Measurements from ENCODE around the gene PAK4.

Gene PAK4

DNA sequence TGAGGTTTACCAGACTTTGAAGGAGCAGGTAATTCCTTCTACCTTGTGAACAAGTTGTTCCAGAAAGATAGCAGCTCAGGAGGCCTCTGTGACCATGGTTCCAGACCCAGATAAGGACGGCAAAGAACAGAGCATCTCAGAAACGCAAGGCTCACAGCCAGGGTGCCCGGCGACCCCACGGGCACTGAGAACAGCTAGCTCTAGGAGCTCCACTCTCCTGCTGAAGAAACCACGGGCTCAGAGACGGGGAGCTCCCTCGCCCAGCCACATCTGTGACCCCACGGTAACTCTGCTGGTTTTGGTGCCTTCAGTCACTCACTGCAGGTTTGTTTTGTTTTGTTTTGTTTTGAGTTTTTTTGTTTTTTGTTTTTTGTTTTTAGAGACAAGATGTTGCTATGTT is 55.2 kb downstream of the PAK4 start:
- no peak for DNase-seq (ENCODE audit: low read depth)

DNA sequence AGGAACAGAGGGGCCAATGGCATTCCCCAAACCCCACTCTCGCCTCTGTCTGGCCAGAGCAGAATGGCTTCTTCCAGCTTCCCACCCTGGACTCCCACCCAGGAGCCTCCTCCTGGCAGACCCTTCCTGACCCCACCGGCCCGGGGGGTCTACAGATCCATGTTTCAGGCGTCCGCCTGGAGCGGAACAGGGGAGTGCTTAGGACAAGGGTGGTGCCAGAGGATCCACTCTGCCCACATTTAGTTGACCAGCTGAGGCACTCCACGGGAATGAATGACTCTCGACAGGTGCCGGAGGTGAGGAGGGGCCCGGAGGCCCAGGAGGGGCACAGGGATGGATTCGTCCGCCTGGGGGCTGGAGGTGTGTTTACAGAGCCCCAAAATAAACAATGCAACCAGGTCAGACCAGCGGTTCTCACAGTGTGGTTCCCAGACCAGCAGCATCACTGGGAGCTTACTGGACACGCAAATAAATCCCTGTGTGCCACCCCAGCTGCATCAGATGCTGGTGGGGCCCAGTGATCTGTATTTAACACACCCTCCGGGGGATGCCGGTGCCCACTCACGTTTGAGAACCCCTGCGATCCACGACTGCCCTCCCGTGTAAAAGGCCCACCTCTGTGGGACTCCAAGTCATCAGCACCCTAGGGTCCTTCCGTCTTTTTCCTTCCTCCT is 56.1 kb downstream of the PAK4 start:
- no peak for DNase-seq (ENCODE audit: low read depth)

DNA sequence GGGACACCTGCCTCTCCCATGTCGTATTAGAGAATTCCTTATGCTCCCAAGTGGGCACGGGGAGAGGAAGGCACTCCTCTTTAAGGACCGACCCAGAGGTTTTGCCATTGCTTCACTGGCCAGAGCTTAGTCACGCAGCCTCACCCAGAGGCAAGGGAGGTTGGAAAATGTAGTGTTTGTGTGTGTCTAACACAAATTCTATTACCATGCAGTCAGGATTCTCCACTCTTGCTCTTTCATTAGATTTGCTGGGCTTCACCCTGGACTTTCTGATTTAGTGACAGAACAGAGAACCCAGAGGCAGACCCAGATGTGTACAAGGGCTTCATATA is 56.6 kb downstream of the PAK4 start:
- DNase-seq (ENCODE audit: low read depth) = no peak

DNA sequence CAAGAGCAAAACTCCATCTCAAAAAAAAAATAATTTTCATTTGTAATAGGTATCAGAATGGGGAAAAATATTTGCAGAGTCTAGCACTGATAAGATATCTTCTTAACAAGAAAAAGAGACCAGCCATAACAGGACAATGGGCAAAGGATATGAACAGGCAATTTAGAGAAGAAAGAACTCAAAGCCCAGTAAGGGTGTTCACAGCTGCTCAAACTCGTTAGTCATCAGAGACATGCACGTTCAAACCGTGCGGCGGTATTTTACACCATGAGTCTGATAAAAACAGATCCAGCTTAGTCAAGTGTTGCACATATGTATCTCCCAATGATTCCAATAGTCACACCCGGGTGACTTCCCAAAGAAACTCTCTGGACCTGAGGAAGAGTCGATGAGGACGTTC is 57.5 kb downstream of the PAK4 start:
- DNase-seq (ENCODE audit: low read depth) = no peak

DNA sequence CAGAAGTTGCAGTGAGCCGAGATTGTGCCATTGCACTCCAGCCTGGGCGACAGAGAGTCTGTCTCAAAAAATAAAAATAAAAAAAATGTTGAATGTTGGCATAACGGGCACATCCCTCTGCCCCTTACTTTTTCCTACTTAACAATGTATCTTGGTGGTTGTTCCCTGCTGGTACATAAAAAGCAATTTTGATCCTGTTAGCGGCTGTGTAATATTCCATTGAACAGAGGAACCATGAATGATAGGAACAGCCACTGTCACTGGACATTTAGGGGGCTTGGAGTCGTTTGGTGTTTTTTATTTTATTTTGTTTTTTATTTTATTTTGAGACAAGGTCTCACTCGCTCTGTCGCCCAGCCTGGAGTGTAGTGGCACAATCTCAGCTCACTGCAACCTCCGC is 60.8 kb downstream of the PAK4 start:
- no peak for DNase-seq (ENCODE audit: low read depth)

DNA sequence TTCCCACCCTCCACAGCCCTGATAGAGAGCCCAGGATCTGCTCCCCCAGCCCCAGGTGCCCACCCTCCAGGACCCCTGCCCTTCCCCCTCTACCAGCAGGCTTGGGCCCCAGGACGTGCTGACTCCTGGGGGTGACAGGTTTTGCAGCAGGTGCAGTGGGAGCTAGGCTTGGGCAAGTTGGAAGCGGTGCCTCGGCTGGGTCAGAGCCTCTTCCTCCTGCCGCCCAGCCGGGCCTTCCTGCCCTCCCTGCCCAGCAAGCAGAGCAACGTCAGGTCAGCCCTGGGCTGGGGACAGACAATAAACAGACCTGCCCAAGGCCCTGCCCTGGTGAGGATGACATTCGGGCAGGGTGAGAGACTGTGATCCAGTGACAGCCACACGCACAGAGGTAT is 62.0 kb downstream of the PAK4 start:
- DNase-seq (ENCODE audit: low read depth) = no peak

DNA sequence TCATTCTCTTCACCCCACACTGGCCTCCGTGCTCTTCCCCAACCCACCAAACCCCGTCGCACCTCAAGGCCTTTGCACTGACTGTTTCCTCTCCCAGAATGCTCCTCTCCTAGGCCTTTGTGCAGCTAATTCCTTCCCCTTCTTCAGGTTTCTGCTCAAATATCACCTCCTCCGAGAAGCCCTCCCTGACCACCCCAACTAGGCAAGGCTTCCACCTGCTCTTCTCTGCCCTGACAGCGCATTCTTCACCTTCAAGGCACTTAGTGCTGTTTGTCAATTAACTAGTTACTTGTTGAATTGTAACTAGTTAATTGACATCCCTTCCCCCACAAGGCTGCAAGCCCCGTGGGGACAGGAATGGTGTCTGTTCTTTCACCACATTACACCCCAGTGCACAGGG is 63.4 kb downstream of the PAK4 start:
- DNase-seq (ENCODE audit: low read depth) = no peak

DNA sequence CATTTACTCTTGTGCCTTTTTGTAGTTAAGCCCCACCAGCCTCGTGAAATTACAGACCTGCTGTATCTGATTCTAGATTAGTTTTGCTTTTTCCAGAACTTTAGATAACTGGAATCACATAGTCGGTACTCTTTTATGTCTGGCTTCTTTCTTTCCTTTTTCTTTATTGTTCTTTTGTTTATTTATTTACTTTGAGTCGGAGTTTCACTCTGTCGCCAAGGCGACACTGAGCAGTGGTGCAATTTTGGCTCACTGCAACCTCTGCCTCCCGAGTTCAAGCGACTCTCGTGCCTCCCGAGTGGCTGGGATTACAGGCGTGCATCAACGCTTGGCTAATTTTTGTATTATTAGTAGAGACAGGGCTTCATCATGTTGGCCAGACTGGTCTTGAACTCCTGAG is 65.2 kb downstream of the PAK4 start:
- no peak for DNase-seq (ENCODE audit: low read depth)

DNA sequence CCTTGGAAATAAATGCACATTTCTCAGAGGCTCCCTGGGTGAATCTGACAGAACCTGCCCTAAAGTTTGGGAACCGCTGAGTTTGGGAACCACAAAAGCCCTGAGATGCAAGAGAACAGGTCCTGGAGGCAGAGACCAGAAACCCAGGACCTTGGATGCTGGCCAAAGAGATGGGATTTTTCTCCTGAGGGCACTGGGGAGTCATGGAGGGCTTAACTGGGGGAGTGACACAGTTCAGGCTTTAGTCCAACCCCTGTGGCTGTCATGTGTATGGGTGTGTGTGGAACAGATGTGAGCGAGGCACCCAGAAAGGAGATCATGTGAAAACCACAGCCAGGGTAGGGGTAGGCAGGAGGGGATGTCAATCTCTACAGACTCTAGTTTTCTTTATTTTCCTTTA is 67.3 kb downstream of the PAK4 start:
- no peak for DNase-seq (ENCODE audit: low read depth)

DNA sequence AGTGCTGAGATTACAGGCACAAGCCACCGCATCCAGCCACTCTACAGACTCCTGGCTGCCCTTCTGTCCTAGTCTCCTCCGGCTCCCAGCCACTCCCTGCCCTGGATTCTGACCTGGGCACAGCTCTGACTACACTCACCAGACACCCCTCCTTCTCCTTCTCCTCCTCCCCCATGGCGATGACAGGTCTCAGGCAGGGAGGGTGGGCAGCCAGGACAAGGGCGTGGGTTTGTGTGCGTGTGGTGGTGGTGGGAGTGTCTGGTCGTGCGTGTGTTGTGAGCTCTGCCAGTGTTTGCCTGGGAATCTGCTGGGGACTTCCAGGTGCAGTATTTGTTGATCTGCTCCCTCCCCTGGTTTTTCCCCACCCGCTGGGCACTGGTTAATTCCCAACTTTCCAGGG is 68.2 kb downstream of the PAK4 start:
- no peak for DNase-seq (ENCODE audit: low read depth)

DNA sequence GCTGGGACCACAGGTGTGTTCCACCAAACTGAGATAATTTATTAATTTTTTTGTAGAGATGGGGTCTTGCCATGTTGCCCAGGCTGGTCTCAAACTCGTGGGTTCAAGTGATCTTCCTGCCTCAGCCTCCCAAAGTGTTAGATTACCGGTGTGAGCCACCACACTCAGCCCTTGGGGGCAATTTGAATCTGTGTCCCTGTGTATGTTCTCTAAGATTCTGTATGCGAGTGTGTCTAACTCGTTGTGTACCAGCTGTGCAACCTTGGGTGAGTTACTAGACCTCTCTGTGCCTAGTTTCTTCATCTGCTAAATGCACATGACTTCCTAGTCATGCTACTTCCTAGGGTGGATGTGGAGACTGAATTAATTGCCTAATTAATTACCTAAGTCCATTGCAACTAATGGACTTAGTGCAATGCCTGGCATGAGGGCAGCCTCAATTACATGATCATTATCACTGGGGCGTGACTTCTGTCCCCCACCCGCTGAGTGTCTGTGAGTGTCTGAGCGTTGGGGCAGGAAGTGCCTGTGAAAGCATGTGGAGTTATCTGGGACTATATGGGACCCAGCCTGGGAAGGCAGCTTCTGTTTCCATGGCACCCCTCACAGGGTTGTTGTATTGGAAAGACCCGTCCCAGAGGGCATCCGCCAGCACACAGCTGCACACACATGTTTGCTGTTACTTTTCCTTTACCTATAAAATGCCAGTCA is 69.4 kb downstream of the PAK4 start:
- DNase-seq (ENCODE audit: low read depth) = no peak

DNA sequence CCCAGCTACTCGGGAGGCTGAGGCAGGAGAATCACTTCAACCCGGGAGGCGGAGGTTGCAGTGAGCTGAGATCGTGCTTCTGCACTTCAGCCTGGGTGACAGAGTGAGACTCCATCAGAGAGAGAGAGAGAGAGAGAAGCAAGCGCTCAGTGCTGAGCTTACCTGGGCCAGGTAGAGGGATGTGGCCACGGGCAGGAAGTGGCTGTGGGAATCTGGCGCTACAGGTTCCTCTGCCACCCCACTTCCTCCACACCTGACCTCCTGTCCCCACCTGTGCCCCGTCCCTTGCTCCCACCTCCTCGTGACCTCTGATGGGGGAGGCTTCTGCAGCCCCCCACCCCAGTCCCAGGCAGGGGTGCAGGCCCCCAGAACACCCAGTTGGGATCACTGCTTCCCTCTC is 70.2 kb downstream of the PAK4 start:
- DNase-seq (ENCODE audit: low read depth) = no peak

DNA sequence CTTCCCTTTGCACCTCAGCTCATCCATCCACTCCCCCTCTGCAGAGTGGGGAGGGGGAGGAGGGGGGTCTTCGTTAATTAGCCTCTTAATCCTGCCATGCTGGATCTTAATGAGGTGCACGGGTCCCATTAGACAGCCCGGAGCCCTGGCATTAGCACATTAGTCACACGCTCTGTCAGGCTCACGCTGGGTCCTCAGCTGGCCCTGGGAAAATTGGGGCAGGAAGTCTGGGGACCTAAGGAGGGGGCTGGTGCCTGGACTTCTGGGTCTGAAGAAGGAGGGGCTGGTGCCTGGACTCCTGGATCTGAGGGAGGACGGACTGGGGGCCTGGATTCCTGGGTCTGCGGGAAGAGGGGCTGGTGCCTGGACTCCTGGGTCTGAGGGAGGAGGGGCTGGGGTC is 70.7 kb downstream of the PAK4 start:
- DNase-seq (ENCODE audit: low read depth) = no peak

DNA sequence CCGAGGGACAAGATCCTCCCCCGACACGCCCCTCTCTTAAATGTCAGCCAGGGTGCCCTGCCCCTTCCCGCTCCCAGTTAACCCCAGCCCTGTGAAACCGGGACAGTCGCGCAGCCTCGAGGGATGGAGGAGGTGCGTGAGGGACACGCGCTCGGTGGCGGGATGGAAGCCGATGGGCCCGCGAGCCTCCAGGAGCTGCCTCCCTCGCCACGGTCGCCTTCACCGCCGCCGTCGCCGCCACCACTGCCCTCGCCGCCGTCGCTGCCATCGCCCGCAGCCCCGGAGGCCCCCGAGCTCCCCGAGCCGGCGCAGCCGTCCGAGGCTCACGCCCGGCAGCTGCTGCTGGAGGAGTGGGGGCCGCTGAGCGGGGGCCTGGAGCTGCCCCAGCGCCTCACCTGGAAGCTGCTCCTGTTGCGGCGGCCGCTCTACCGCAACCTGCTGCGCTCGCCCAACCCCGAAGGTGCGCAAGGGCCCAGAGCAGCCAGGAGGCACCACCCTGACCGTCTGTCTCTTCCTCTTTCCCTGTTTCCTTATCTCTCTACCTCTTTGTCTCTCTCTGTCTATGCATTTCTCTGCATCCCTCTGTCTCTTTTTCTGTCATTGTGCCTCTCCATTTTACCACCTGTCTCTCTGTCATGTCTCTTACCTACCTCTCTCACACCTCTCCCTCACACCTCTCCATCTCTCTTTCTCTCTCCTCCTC is 71.4 kb downstream of the PAK4 start, which contains the start of gene NCCRP1:
NCCRP1 (plus strand) TSS at position 105 of the 703 bp plus-strand sequence; CDS start at position 124, 19 bp downstream.
- DNase-seq (ENCODE audit: low read depth) = no peak

DNA sequence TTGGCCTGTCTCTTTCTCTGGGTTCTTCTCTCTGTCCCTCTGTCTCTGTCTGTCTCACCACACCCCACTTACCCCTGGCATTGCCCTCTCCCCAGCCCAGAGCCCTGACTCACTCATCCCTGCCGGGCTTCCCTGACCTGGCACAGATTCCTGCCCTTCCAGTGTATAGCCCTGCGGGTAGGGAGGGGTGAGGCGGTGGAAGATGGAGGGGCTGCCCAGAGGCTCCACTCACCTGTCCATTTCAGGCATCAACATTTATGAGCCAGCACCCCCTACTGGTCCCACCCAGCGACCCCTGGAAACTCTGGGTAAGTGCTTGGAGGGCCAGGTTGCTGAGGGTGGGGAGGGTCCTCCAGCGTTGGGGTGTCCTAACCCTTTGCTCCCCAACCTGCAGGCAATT is 72.2 kb downstream of the PAK4 start:
- DNase-seq (ENCODE audit: low read depth) = no peak

DNA sequence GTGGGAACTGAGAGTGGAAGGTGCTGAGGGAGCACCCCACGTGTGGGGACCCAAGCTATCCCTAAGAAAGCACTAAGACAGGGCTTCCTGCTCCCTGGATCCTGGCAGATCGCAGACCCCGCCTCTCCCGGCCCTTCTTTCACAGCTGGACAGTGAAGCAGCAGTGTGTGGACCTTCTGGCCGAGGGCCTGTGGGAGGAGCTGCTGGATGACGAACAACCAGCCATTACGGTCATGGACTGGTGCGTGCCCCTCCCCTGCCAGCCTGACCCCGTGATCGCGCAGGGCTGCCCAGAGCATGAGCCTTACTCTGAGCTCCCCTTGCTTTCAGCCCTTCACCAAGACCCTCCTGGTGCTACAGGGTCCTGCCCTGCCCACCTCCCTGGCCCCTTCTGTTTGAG is 73.4 kb downstream of the PAK4 start:
- no peak for DNase-seq (ENCODE audit: low read depth)

DNA sequence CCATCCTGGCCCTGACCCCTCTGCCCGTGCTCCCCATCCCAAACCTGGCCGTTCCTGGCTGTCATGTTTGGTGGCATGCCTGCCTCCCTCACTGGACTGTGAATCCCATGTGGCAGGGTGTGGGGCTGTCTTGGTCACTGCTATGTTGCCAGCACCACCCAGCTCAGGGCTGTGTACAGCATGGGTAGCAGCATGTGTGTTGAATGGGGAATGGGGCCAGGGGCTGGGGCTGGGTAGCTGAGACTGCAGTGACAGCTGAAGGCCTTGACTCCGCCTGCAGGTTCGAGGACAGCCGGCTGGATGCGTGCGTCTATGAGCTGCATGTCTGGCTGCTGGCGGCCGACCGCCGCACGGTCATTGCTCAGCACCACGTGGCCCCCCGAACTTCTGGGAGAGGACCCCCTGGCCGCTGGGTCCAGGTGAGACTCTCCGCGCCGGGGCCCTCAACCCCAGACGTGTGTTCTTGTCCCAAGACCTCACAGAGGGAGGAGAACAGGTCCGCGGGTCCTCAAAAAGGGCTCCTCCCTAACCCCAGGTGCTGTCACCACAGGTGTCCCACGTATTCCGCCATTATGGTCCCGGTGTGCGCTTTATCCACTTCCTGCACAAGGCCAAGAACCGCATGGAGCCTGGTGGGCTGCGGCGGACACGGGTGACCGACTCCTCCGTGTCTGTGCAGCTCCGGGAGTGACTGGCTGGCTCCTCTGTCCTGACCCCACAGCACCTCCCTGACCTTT is 74.6 kb downstream of the PAK4 start:
- DNase-seq (ENCODE audit: low read depth) = no peak

DNA sequence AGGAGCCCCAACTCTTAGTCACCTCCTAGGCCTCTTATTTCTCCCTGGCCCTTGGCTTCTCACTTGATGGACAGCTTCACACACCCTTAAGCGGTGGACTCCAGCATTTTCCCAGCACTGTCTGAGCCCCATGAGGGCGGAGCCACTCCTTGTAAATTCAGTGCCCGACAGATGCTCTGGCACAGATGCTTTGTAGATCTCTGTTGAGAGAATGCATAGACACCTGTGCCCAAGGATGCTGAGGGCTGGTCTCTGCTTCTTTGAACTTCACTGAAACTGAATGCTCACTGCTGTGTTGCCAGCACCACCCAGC is 75.2 kb downstream of the PAK4 start:
- no peak for DNase-seq (ENCODE audit: low read depth)

DNA sequence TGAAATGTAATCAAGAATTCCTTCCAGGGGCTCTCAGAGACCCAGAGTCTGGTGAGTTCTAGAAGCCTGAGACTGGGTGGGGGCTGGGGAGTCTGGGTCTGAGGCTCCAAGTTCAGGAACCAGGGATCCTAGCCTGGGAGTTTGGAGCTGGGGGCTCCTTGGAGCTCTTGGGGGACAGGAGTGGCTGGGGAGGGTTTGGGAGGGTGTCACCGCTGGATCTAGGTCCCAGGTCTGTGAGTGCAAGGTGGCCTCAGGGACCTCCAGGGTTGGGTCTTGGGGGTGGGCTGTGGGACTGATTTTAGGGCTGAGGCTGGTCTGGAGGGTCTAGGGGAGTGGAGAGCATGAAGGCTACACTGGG is 77.4 kb downstream of the PAK4 start:
- DNase-seq (ENCODE audit: low read depth) = no peak

DNA sequence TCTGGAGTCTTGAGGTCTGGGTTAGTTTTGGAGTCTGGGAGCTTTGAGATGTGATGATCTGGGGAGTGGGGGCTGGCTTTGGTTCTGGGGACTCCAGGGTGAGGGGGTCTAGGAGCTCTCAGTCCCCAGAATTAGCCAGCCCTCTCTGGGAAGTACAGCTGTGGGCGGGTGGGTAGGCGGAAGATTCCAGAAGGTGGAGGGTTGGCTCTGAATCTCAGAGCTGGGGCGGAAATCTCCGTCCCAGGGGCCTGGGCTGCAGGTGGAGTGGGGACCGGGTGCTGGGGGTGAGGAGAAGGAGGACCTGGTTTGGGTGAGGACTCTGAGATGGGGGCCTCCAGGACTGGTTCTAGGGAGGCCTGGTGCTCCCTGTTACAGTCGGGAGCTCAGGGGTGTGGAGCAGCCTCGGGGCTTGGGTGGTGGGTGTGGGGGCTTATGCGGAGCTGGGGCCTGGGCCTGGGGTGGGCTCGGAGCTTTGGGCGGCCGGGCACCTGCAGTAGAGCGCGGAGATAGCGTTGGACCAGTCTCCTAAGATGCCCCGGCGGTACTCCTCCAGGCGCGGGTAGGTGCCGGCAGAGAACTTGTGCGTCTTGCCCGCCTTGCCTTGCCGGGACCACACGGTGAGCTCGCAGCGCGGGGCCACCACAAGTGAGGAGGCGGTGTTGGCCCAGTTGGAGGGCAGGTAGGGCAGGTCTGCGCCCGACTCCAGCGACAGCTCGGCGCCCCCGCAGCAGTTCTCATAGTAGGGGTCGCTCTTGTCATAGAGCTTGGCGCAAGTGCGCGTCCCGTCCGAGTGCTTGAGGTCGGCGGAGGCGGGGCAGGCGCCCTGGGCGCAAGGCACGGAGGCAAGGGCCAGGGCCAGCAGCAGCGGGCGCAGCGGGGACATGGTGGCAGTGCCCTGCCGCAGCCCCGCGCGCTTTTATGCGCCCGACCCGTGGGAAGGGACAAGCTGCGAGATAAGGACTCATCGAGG is 78.1 kb downstream of the PAK4 start, which contains the start of gene SYCN:
SYCN (minus strand) TSS at position 892 of the 970 bp plus-strand sequence; CDS start at position 883, 9 bp downstream.
- no peak for DNase-seq (ENCODE audit: low read depth)

DNA sequence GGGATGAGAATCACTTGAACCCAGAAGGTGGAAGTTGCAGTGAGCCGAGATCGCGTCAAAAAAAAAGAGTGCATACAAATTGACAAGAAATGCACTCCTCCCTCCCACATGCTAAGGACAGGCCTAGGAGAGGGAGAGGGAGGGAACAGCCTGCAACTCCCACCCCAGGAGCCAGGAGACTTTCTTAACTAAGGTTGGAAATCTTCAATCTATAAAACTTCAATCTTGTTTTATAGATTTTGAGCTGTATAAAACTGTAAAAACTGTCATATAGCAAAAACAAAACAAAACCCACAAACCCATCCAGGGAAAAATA is 79.8 kb downstream of the PAK4 start:
- DNase-seq (ENCODE audit: low read depth) = no peak

DNA sequence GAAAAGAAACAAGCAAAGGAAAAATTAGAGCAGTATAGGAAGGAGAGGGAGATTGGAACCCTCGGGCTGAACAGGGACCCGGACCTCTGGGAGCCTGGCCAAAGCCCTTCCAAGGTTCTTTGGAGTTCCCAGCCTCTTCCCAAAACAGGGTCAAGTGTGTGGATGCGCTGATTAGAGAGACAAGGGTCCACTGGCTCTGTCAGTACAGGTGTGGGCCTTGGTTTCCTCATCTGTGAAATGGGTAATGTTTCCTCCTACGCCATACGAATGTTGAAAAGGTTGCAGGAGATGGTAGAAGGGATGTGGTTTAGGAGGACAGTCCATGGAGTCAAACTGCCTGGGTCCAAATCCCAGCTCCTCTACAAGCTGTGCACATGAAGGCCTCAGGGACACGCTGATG is 80.5 kb downstream of the PAK4 start:
- DNase-seq (ENCODE audit: low read depth) = no peak

Measured in T follicular helper cell (primary cell).